ENCODE results near the gene CCDC33. TPM values are rescaled to one million over a fixed set of nuclear protein-coding genes. Genes with fewer than 3 reads are reported as not detected.

The CCDC33 gene
- total and polyA plus RNA-seq, 2 donors (not counting 1 experiment from before 2014, with no cell fraction given): not detected

- Mint-ChIP-seq H3K4me1 (no peaks in the 10 kb centered on the region), H3K27ac (no peak overlapping the region), H3K9me3 (ENCODE audit: insufficient read depth) (no peaks in the 10 kb centered on the region), H3K4me3 (no peak overlapping the region), H3K27me3 (peaks cover 18% of the 10 kb centered on the region)
- no peak overlapping the region for H3K27ac ChIP-seq (ENCODE audit: low read length in 2 of 2)
- H3K4me1 ChIP-seq (ENCODE audit: control insufficient read depth in 2 of 2, insufficient read depth in 2 of 2, low read length in 2 of 2): no peaks in the 10 kb centered on the region
- DNase-seq (no peak), ATAC-seq (ENCODE audit: low read depth) (no peak)
- H3K79me2 ChIP-seq (ENCODE audit: control insufficient read depth, insufficient read depth, low read length): no peaks in the 10 kb centered on the region
- no peaks in the 10 kb centered on the region for H3K27me3 ChIP-seq (replicated peaks in 1 of 4; ENCODE audit: control extremely low read depth in 1 of 4, control insufficient read depth in 3 of 4, insufficient read depth in 4 of 4, low read length in 3 of 4)
- no peak overlapping the region for H3K9ac ChIP-seq (ENCODE audit: low read length)
- no peak overlapping the region for H2AFZ ChIP-seq (ENCODE audit: insufficient read depth, low read depth, low read length, poor library complexity, severe bottlenecking)
- no peak for TF ChIP-seq EZH2 (IDR thresholded peaks at IDR 0.05; ENCODE audit: borderline replicate concordance, insufficient read depth, low read depth, low read length, poor library complexity, severe bottlenecking)
- no peak for TF ChIP-seq CTCF (IDR thresholded peaks at IDR 0.05)
- H3K9me3 ChIP-seq (ENCODE audit: control extremely low read depth in 1 of 3, control insufficient read depth in 2 of 3, insufficient read depth in 1 of 3, low read length in 2 of 3): peaks cover 0 to 4% (median 0%) of the 10 kb centered on the region in 3 donors
- ChIA-PET CTCF (no interaction called here), POLR2A (no interaction called here)
- no peaks in the 10 kb centered on the region for H4K20me1 ChIP-seq (ENCODE audit: control insufficient read depth, insufficient read depth, low read length, poor library complexity, severe bottlenecking)
- WGBS (ENCODE audit: insufficient coverage): 86% methylated on average over 4 of the region's 9 CpGs
- H3K4me3 ChIP-seq (ENCODE audit: control extremely low read depth in 1 of 5, extremely low read depth in 1 of 5, insufficient read depth in 1 of 5, low read depth in 2 of 5, low read length in 4 of 5): no peak overlapping the region
- intact Hi-C loops (cut with micrococcal nuclease): no loop called here
- no peak overlapping the region for H3K4me2 ChIP-seq (replicated peaks; ENCODE audit: low read depth, low read length, poor library complexity, severe bottlenecking)
- H3K36me3 ChIP-seq (replicated peaks in 1 of 2; ENCODE audit: control extremely low read depth in 1 of 2, control insufficient read depth in 1 of 2, extremely low read depth in 1 of 2, insufficient read depth in 2 of 2, low read length in 1 of 2): no peaks in the 10 kb centered on the region
These were observed 103.2 kb downstream of the CCDC33 start for GRCh38 chr15:74339371-74339770.

GRCh38 chr15:74340150-74340549, 104.0 kb downstream of the CCDC33 start:
- TF ChIP-seq CTCF (IDR thresholded peaks at IDR 0.05): no peak
- TF ChIP-seq EZH2 (IDR thresholded peaks at IDR 0.05; ENCODE audit: borderline replicate concordance, insufficient read depth, low read depth, low read length, poor library complexity, severe bottlenecking): no peak
- ATAC-seq (ENCODE audit: low read depth): no peak
- ChIA-PET POLR2A (no interaction called here), CTCF (interaction anchor here (0.8 kb wide), 1 partner anchor 19 kb away, joined by 3 read pairs; no protein-coding TSS in a partner anchor)
- Histone ChIP-seq H3K27me3 (replicated peaks in 1 of 4; ENCODE audit: control extremely low read depth in 1 of 4, control insufficient read depth in 3 of 4, insufficient read depth in 4 of 4, low read length in 3 of 4) (no peaks in the 10 kb centered on the region), H3K9ac (ENCODE audit: low read length) (no peak overlapping the region), H3K36me3 (replicated peaks in 1 of 2; ENCODE audit: control extremely low read depth in 1 of 2, control insufficient read depth in 1 of 2, extremely low read depth in 1 of 2, insufficient read depth in 2 of 2, low read length in 1 of 2) (no peaks in the 10 kb centered on the region), H3K4me2 (replicated peaks; ENCODE audit: low read depth, low read length, poor library complexity, severe bottlenecking) (no peak overlapping the region), H3K4me1 (ENCODE audit: control insufficient read depth in 2 of 2, insufficient read depth in 2 of 2, low read length in 2 of 2) (no peaks in the 10 kb centered on the region), H3K4me3 (ENCODE audit: control extremely low read depth in 1 of 5, extremely low read depth in 1 of 5, insufficient read depth in 1 of 5, low read depth in 2 of 5, low read length in 4 of 5) (no peak overlapping the region), H3K79me2 (ENCODE audit: control insufficient read depth, insufficient read depth, low read length) (no peaks in the 10 kb centered on the region), H3K27ac (ENCODE audit: low read length in 2 of 2) (no peak overlapping the region), H2AFZ (ENCODE audit: insufficient read depth, low read depth, low read length, poor library complexity, severe bottlenecking) (no peak overlapping the region), H3K9me3 (ENCODE audit: control extremely low read depth in 1 of 3, control insufficient read depth in 2 of 3, insufficient read depth in 1 of 3, low read length in 2 of 3) (no peaks in the 10 kb centered on the region), H4K20me1 (ENCODE audit: control insufficient read depth, insufficient read depth, low read length, poor library complexity, severe bottlenecking) (no peaks in the 10 kb centered on the region)
- Mint-ChIP-seq H3K27ac (no peak overlapping the region), H3K4me1 (no peaks in the 10 kb centered on the region), H3K9me3 (ENCODE audit: insufficient read depth) (no peaks in the 10 kb centered on the region), H3K27me3 (peaks cover 20% of the 10 kb centered on the region), H3K4me3 (no peak overlapping the region)
- intact Hi-C loops (cut with micrococcal nuclease): no loop called here
- no peak for DNase-seq
- WGBS (ENCODE audit: insufficient coverage): 78% methylated on average over 2 of the region's 4 CpGs
